Activated CD8-positive, alpha-beta memory T cell treated with anti-CD3 and anti-CD28 coated beads for 36 hours (primary cell): ENCODE data around the gene ELOA. TPM values are rescaled to one million over a fixed set of nuclear protein-coding genes. Genes with fewer than 3 reads are reported as not detected.

Experiments
- CTCF ChIA-PET: fragments of 350-600 bp; sonication (Branson Sonifier 250); formaldehyde crosslinking; loops from one replicate; lab custom pipeline; 2021; ENCODE audit warnings: antibody characterized with exemption; lab: Charles Lee
- POLR2A ChIA-PET: fragments of 350-600 bp; sonication (Branson Sonifier 250); formaldehyde crosslinking; loops from one replicate; lab custom pipeline; 2021; ENCODE audit warnings: antibody characterized with exemption; lab: Charles Lee
- total RNA-seq, 2 experiments: library from RNA; stranded (reverse); gene quantifications; one replicate each; pipeline ENCODE4 v1.2.3, GENCODE V29; 2021

Gene ELOA
- total RNA-seq, 2 experiments from 2014 or later: 63.1 to 66.0 TPM

DNA sequence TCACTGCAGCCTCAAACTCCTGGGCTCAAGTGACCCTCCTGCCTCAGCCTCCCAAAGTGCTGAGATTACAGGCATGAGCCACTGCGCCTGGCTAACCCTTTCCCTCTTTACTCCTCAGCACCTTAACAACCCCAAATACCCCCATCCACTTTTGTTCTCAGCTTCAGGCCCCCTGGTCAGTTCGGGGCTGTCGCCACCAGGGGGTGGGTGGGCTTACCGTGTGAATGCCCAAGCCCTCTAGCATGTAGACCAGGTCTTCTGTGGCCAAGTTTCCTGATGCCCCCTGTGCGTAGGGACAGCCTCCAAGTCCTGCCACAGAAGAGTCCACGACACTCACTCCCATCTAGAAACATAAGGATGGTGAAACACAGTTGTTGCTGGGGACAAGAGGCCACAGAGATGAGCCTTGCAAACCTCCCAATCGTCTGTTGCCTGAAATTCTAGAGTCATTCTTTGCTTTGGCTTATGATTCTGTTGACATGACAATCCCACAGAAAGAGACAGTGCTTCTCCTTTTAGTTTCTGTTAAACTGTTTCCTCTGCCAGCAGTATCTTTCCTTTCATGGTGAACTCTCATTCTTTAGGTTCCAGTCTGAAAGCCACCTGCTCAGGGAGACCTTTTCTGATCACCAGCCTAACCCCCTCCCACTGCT lies 61.0 kb downstream of the ELOA start:
- POLR2A ChIA-PET: no interaction called here
- CTCF ChIA-PET: no interaction called here

DNA sequence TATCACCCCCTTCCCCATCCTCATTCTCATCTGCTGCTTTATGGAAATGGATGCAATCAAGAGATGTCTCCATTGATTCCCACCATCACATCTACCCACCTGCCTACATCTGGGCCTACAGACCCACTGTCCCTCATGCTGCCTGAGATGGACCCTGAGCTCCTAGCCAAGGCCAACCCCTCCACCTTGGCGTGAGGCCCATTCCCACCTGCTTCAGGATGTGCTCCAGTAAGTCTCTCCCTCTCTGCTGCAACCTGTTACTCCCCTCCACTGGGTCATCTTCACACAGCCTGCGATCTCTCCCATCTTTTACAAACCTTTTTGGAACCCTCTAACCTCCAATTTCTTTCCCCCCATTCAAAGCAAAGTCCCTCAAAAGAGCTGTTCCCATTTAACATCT lies 61.8 kb downstream of the ELOA start:
- ChIA-PET CTCF (no interaction called here), POLR2A (no interaction called here)

DNA sequence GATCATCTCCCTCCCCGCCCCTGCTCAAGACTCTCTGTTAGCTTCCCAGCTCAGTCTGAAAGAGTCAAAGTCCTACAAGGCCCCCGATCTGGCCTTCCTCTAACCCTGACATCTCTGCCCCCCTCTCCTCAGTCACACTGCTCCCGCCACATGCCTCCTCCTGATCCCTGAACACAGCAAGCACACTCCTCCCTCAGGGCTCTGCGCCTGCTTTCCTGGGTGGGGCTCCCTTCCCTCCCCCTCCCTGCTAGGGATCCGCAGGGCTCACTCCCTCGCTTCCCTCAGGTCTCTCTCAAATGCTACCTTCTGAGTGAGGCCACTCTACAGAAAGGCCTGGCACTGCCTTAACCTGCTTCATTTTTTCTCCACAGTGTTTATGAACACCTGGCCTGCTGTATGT lies 63.0 kb downstream of the ELOA start:
- POLR2A ChIA-PET: no interaction called here
- CTCF ChIA-PET: interaction anchor here (1.8 kb wide), 1 partner anchor 111 kb away, joined by 5 read pairs; no protein-coding TSS in a partner anchor

GRCh38 chr1:23807453-23807852 lies 64.2 kb downstream of the ELOA start:
- CTCF ChIA-PET: interaction anchor here (0.8 to 1.8 kb wide), 2 partner anchors 9 to 109 kb away, joined by 3 to 5 read pairs; no protein-coding TSS in a partner anchor
- POLR2A ChIA-PET: no interaction called here

DNA sequence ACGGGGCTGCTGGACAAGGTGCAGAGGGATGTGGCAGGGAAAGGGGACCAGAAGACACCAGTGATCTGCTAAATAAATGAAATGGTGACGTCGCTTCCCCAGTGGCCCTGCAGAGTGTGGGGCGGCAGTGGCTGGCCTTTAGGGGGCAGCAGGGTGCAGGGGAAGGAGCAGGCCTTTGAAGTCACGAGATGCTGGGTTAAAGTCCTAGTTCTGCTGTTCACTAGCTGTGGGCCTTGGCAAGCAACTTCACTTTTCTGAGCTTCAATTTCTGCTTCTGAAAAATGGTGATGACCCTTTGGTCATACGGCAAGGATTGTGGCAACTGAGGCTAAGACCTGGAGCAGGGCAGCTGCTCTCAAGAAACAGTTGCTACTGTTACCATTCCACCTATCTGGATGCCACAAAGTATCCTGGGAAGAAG lies 66.5 kb downstream of the ELOA start:
- CTCF ChIA-PET: interaction anchor here (0.6 to 4.2 kb wide), 18 partner anchors 10 to 218 kb away, joined by 3 to 29 read pairs (median 4); partner anchors contain the start of genes CNR2, GALE and HMGCL
- POLR2A ChIA-PET: interaction anchor here (0.6 to 1.2 kb wide), 2 partner anchors 15 to 40 kb away, joined by 3 to 9 read pairs; no protein-coding TSS in a partner anchor

- ChIA-PET CTCF (interaction anchor here (0.6 to 4.2 kb wide), 21 partner anchors 8 to 256 kb away, joined by 3 to 29 read pairs (median 5); partner anchors contain the start of genes CNR2, FUCA1, GALE and HMGCL), POLR2A (interaction anchor here (0.6 kb wide), 1 partner anchor 9 kb away, joined by 3 read pairs; no protein-coding TSS in a partner anchor)
Observed at GRCh38 chr1:23810818-23811540, 67.7 kb downstream of the ELOA start.

Other genes starting within 250 kb of the ELOA start
- gene E2F2, start 212.2 kb upstream of the ELOA start, total RNA-seq: 10 to 100 TPM; 24.4 to 26.0 TPM
- gene ID3, start 184.0 kb upstream of the ELOA start, total RNA-seq: 10 to 100 TPM; 31.9 to 34.1 TPM
- 1,000 to 10,000 TPM; 1,199 to 1,229 TPM for gene RPL11, start 51.7 kb upstream of the ELOA start, total RNA-seq
- 10 to 100 TPM; 99.3 to 99.9 TPM for gene PITHD1, start 34.9 kb downstream of the ELOA start, total RNA-seq
- 10 to 100 TPM; 92.5 to 93.9 TPM for gene LYPLA2, start 47.7 kb downstream of the ELOA start, total RNA-seq
- 10 to 100 TPM; 66.8 to 71.3 TPM for gene GALE, start 57.3 kb downstream of the ELOA start, total RNA-seq
- gene HMGCL, start 82.0 kb downstream of the ELOA start, total RNA-seq: 10 to 100 TPM; 23.4 to 24.1 TPM
- 1 to 10 TPM; 5.0 to 6.0 TPM for gene FUCA1, start 124.8 kb downstream of the ELOA start, total RNA-seq
- under 1 TPM; 0.04 TPM for gene CNR2, start 169.9 kb downstream of the ELOA start, total RNA-seq
- gene PNRC2, start 216.4 kb downstream of the ELOA start, total RNA-seq: 100 to 1,000 TPM; 132 to 135 TPM
- 100 to 1,000 TPM; 202 to 205 TPM for gene SRSF10, start 236.9 kb downstream of the ELOA start, total RNA-seq